OCI-LY1 (cell line): ENCODE measurements around the gene PTPN4.

Experiments
- H2AFZ ChIP-seq: fragments of 200-600 bp; sonication (generic), shearing (Covaris generic); 2 replicates; pipeline ENCODE4 v1.6.0; 2014; ENCODE audit warnings: antibody characterized with exemption, mild to moderate bottlenecking, low read length
- H3F3A ChIP-seq: fragments of 200-600 bp; sonication (generic), shearing (Covaris generic); 2 replicates; pipeline ENCODE4 v1.6.0; 2014; ENCODE audit warnings: mild to moderate bottlenecking, antibody characterized with exemption, low read length, moderate library complexity; ENCODE audit not compliant: insufficient read depth
- H3K27ac ChIP-seq: fragments of 200-600 bp; sonication (generic); 2 replicates; pipeline ENCODE4 v1.5.1; 2014; ENCODE audit warnings: low read length, mixed run types, mild to moderate bottlenecking, low read depth; ENCODE audit not compliant: poor library complexity, severe bottlenecking
- H3K27me3 ChIP-seq: fragments of 200-600 bp; sonication (generic); 2 replicates; pipeline ENCODE4 v1.6.0; 2014; ENCODE audit warnings: antibody characterized with exemption, mild to moderate bottlenecking, low read length, moderate library complexity; ENCODE audit not compliant: insufficient read depth
- H3K36me3 ChIP-seq: fragments of 200-600 bp; sonication (generic); 2 replicates; pipeline ENCODE4 v1.6.1; 2014; ENCODE audit warnings: mild to moderate bottlenecking, antibody characterized with exemption, low read length, moderate library complexity, mixed read lengths; ENCODE audit not compliant: insufficient read depth
- H3K4me1 ChIP-seq: fragments of 200-600 bp; sonication (generic); 2 replicates; pipeline ENCODE4 v1.5.1; 2014; ENCODE audit warnings: mild to moderate bottlenecking, low read length, moderate library complexity; ENCODE audit not compliant: insufficient read depth, severe bottlenecking
- H3K4me2 ChIP-seq: fragments of 200-600 bp; sonication (generic), shearing (Covaris generic); 2 replicates; pipeline ENCODE4 v1.6.1; 2014; ENCODE audit warnings: low read length
- H3K4me3 ChIP-seq: fragments of 200-600 bp; sonication (generic); 2 replicates; pipeline ENCODE4 v1.5.1; 2014; ENCODE audit warnings: low read length, low read depth, mild to moderate bottlenecking, mixed read lengths; ENCODE audit not compliant: poor library complexity, severe bottlenecking
- H3K79me2 ChIP-seq: fragments of 200-600 bp; shearing (Covaris generic); 2 replicates; pipeline ENCODE4 v1.6.1; 2016; ENCODE audit warnings: mixed run types, low read length, mixed read lengths; ENCODE audit not compliant: insufficient read depth
- H3K9ac ChIP-seq: fragments of 200-600 bp; sonication (generic), shearing (Covaris generic); 2 replicates; pipeline ENCODE4 v1.6.1; 2014; ENCODE audit warnings: mild to moderate bottlenecking, low read length, mixed read lengths
- H3K9me2 ChIP-seq: fragments of 200-600 bp; sonication (generic), shearing (Covaris generic); 2 replicates; pipeline ENCODE4 v1.6.1; 2014; ENCODE audit warnings: low read depth, mild to moderate bottlenecking, low read length, mixed read lengths
- H3K9me3 ChIP-seq: fragments of 200-600 bp; shearing (Covaris generic); 2 replicates; pipeline ENCODE4 v1.6.1; 2014; ENCODE audit warnings: low read length, mixed read lengths
- H4K20me1 ChIP-seq: fragments of 200-600 bp; sonication (generic), shearing (Covaris generic); 2 replicates; pipeline ENCODE4 v1.6.0; 2016; ENCODE audit warnings: mild to moderate bottlenecking, low read length; ENCODE audit not compliant: insufficient read depth
- EZH2 ChIP-seq: fragments of 200-600 bp; sonication (generic), shearing (Covaris generic); IDR thresholded peaks from 2 replicates; pipeline ENCODE4 v1.8.0; 2017; ENCODE audit warnings: borderline replicate concordance, mixed run types, mild to moderate bottlenecking, antibody characterized with exemption, low read length, moderate library complexity, mixed read lengths
- TF ChIP-seq, protein P1 (sequence below): fragments of 200-600 bp; sonication (generic), shearing (Covaris generic); IDR thresholded peaks from 2 replicates; pipeline ENCODE4 v1.5.1; 2017; ENCODE audit warnings: mild to moderate bottlenecking, antibody characterized with exemption, low read length, moderate library complexity, mixed read lengths

PTPN4 gene

DNA sequence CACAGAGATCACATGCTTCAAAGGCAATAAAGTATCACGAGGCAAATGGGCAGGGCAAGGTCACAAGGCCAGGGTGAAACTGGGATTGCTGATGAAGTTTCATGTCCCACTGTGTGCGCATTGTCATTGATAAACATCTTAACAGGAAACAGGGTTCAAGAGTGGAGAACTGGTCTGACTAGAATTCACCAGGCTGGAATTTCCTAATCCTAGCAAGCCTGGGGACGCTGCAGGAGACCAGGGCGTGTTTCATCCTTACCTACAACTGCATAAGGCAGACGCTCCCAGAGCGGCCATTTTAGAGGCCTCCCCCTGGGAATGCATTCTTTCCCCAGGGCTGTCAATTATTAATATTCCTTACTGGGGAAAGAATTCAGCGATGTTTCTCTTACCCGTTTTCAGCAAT is 33.2 kb downstream of the PTPN4 start:
- Histone ChIP-seq H3K4me3 (no peak overlapping the region), H3K79me2 (no peaks in the 10 kb centered on the region), H3K4me2 (no peak overlapping the region), H3K27ac (no peak overlapping the region), H3F3A (no peaks in the 10 kb centered on the region), H4K20me1 (no peaks in the 10 kb centered on the region), H3K9me2 (no peaks in the 10 kb centered on the region), H3K9ac (no peak overlapping the region), H3K27me3 (no peaks in the 10 kb centered on the region), H3K4me1 (no peaks in the 10 kb centered on the region), H3K9me3 (peaks cover 22% of the 10 kb centered on the region), H3K36me3 (no peaks in the 10 kb centered on the region; the same call in 1 of the 2 replicates), H2AFZ (no peak overlapping the region)
- TF ChIP-seq EZH2, result no peak

- no peaks in the 10 kb centered on the region for H4K20me1 ChIP-seq
- no peaks in the 10 kb centered on the region; the same call in 1 of the 2 replicates for H3K36me3 ChIP-seq
- no peak overlapping the region for H2AFZ ChIP-seq
- no peak for TF ChIP-seq EZH2
- TF ChIP-seq, protein P1, sequence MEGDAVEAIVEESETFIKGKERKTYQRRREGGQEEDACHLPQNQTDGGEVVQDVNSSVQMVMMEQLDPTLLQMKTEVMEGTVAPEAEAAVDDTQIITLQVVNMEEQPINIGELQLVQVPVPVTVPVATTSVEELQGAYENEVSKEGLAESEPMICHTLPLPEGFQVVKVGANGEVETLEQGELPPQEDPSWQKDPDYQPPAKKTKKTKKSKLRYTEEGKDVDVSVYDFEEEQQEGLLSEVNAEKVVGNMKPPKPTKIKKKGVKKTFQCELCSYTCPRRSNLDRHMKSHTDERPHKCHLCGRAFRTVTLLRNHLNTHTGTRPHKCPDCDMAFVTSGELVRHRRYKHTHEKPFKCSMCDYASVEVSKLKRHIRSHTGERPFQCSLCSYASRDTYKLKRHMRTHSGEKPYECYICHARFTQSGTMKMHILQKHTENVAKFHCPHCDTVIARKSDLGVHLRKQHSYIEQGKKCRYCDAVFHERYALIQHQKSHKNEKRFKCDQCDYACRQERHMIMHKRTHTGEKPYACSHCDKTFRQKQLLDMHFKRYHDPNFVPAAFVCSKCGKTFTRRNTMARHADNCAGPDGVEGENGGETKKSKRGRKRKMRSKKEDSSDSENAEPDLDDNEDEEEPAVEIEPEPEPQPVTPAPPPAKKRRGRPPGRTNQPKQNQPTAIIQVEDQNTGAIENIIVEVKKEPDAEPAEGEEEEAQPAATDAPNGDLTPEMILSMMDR, result no peak
- no peaks in the 10 kb centered on the region for H3F3A ChIP-seq
- peaks cover 20% of the 10 kb centered on the region for H3K9me3 ChIP-seq
- no peaks in the 10 kb centered on the region for H3K79me2 ChIP-seq
- no peak overlapping the region for H3K9ac ChIP-seq
- H3K27me3 ChIP-seq, result no peaks in the 10 kb centered on the region
- H3K27ac ChIP-seq, result no peak overlapping the region
- no peaks in the 10 kb centered on the region for H3K4me1 ChIP-seq
- H3K4me3 ChIP-seq, result no peak overlapping the region
- H3K9me2 ChIP-seq, result no peaks in the 10 kb centered on the region
- H3K4me2 ChIP-seq, result no peak overlapping the region
These were observed 34.5 kb downstream of the PTPN4 start for GRCh38 chr2:119794237-119794636.

DNA sequence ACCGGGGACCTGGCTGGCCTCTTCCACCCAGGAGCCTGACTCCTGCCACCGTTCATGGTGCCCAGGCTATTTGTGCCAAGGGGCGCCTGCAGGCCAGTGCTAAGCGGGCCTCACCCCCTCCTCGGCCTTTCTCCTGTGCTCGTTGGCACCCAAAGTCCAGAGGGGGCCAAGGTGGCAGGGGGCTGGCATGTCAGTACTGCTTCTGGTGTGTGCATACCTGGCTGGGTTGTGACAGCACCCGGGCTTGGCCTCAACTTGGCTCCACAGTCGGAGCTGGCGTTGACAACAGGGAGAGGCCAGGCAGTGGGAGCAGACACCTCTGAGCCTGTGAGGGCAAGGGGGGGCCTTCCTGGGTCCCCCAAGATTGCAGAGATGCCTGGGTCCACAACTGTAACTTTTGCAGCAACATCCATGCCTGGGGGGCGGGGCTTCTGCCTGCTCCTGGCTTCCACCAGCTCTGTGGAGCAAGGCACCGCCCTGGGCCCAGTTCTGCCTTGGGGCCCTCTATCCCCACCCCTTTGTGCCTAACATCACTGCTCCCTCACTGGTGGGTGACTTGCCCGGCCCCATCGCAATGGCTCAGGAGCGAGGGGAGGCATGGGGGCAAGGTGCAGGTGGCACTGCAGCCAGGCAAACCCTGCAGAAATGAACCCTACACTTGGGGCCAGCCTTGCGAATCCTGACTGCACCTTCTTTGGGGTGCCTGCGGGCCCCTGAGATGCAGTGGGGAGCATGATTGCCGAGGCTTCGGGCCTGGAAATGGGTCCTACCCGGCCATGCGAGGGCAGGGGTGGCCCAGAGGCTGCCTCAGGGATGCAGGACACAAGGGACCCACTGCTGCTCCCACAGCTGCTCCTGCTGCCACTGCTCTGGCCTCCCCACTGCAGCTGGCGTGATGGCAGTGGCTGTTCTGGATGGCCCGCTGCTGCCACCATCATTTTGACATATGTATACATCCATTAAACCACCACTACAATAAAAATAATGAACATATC is 35.9 kb downstream of the PTPN4 start:
- H3K9ac ChIP-seq, result no peak overlapping the region
- no peak overlapping the region for H3K4me2 ChIP-seq
- H3K27ac ChIP-seq, result no peak overlapping the region
- no peaks in the 10 kb centered on the region for H3K79me2 ChIP-seq
- H3K9me3 ChIP-seq, result peaks cover 15% of the 10 kb centered on the region; the same call in 1 of the 2 replicates
- H4K20me1 ChIP-seq, result no peaks in the 10 kb centered on the region
- H3K27me3 ChIP-seq, result no peaks in the 10 kb centered on the region
- no peaks in the 10 kb centered on the region; the same call in 1 of the 2 replicates for H3F3A ChIP-seq
- no peaks in the 10 kb centered on the region for H3K4me1 ChIP-seq
- no peaks in the 10 kb centered on the region; the same call in 1 of the 2 replicates for H3K36me3 ChIP-seq
- no peaks in the 10 kb centered on the region for H3K9me2 ChIP-seq
- H2AFZ ChIP-seq, result no peak overlapping the region
- H3K4me3 ChIP-seq, result no peak overlapping the region
- TF ChIP-seq EZH2, result no peak
- TF ChIP-seq, protein P1, result no peak
